Fibroblast of lung (primary cell): ENCODE data around the gene ARHGDIA. TPM values are rescaled to one million over a fixed set of nuclear protein-coding genes. Genes with fewer than 3 reads are reported as not detected.

Source experiments
- DNase-seq, 2 donors: peaks; one replicate each; pipeline versions ENCODE4 v3.0.0 to v3.0.0-alpha.2; 2010; ENCODE audit warnings: low read depth in 2 of 2
- H2AFZ ChIP-seq: 2 replicates; pipeline ENCODE4 v1.5.1; 2012; ENCODE audit warnings: low read length, control low read depth, inconsistent platforms
- H3K27ac ChIP-seq: 2 replicates; pipeline ENCODE4 v1.5.1; 2011; ENCODE audit warnings: low read length, control low read depth; ENCODE audit not compliant: insufficient read depth
- H3K27me3 ChIP-seq: 2 replicates; pipeline ENCODE4 v1.5.1; 2011; ENCODE audit warnings: mild to moderate bottlenecking, low read length; ENCODE audit not compliant: control insufficient read depth, insufficient read depth
- H3K36me3 ChIP-seq: 2 replicates; pipeline ENCODE4 v1.5.1; 2011; ENCODE audit warnings: low read length; ENCODE audit not compliant: control insufficient read depth, insufficient read depth
- H3K4me1 ChIP-seq: 2 replicates; pipeline ENCODE4 v1.5.1; 2011; ENCODE audit warnings: low read length; ENCODE audit not compliant: control insufficient read depth, insufficient read depth; ENCODE audit errors: extremely low read depth
- H3K4me2 ChIP-seq: 2 replicates; pipeline ENCODE4 v1.5.1; 2011; ENCODE audit warnings: low read length, control low read depth; ENCODE audit not compliant: insufficient read depth; ENCODE audit errors: extremely low read depth
- H3K4me3 ChIP-seq, 4 experiments: fragments of 200-600 bp in 1 of 4; sonication (generic) in 1 of 4; replicated peaks in 1 of 4; 2 replicates each; pipeline ENCODE4 v1.5.1; 2011 to 2016; ENCODE audit warnings: low read length in 4 of 4, low read depth in 3 of 4, mild to moderate bottlenecking in 3 of 4, control low read depth in 2 of 4, inconsistent platforms in 1 of 4, mixed read lengths in 1 of 4; ENCODE audit not compliant: insufficient read depth in 1 of 4; ENCODE audit errors: control extremely low read depth in 1 of 4
- H3K79me2 ChIP-seq: 2 replicates; pipeline ENCODE4 v1.5.1; 2012; ENCODE audit warnings: mild to moderate bottlenecking, low read length, inconsistent platforms; ENCODE audit not compliant: control insufficient read depth, insufficient read depth
- H3K9ac ChIP-seq: 2 replicates; pipeline ENCODE4 v1.5.1; 2011; ENCODE audit warnings: mild to moderate bottlenecking, low read length, control low read depth; ENCODE audit not compliant: insufficient read depth
- H3K9me3 ChIP-seq: 2 replicates; pipeline ENCODE4 v1.5.1; 2012; ENCODE audit warnings: low read depth, low read length; ENCODE audit not compliant: control insufficient read depth, insufficient read depth
- H4K20me1 ChIP-seq: 2 replicates; pipeline ENCODE4 v1.5.1; 2011; ENCODE audit warnings: low read length; ENCODE audit not compliant: control insufficient read depth, insufficient read depth; ENCODE audit errors: extremely low read depth
- EZH2 ChIP-seq: IDR thresholded peaks from 2 replicates; pipeline ENCODE4 v1.5.1; 2012; ENCODE audit warnings: low read length, control low read depth, mild to moderate bottlenecking; ENCODE audit errors: missing control alignments
- polyA plus RNA-seq, 2 donors: library from polyadenylated mRNA; depleted of rRNA in 1 of 2; stranded (reverse) in 1 of 2; unstranded in 1 of 2; fragments of >200 nt; gene quantifications; 2 replicates each; pipeline ENCODE4 v1.2.1, GENCODE V29; 2011 to 2012; ENCODE audit warnings: missing spikeins in 1 of 2
- total RNA-seq: library from RNA; depleted of rRNA; stranded (reverse); fragments of >200 nt; gene quantifications from 2 replicates; pipeline ENCODE4 v1.2.1, GENCODE V29; 2014
- TF ChIP-seq, protein P1 (sequence below), 2 donors: IDR thresholded peaks in 1 of 2; conservative IDR thresholded peaks in 1 of 2; 1 replicate in 1 of 2; 2 replicates in 1 of 2; pipeline ENCODE4 v1.5.1; 2011 to 2012; ENCODE audit warnings: low read length in 2 of 2, control low read depth in 1 of 2, inconsistent platforms in 1 of 2, low read depth in 1 of 2, mild to moderate bottlenecking in 1 of 2

The ARHGDIA gene
- total and polyA plus RNA-seq, 2 donors (not counting 1 experiment from before 2014, with no cell fraction given): 95.0 to 164 TPM

DNA sequence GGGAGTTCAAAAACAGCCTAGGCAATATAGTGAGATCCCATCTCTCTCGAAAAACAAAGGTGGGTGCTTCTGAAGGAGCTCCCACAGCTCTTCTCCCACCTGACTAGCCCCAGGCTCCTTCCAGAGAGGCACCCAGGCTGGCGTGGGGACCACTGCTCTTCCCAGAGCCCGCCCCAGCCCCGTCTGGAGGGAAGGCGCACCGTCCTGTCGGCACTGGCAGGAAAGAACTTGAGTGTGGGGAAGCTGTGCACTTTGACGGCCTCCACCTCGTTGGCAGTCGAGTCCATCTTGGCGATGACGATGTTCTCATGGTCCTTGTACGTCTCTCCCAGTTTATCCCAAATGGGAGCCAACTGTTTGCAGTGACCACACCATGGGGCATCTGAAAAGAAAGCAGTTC, 25.8 kb downstream of the ARHGDIA start:
- no peaks in the 10 kb centered on the region for H3K4me1 ChIP-seq
- H3K27me3 ChIP-seq: no peaks in the 10 kb centered on the region
- no peak overlapping the region for H3K4me3 ChIP-seq
- no peak overlapping the region for H3K9ac ChIP-seq
- H3K4me2 ChIP-seq: no peak overlapping the region
- H3K9me3 ChIP-seq: no peaks in the 10 kb centered on the region
- peaks cover 48% of the 10 kb centered on the region for H3K36me3 ChIP-seq
- no peak for DNase-seq
- no peak for TF ChIP-seq EZH2
- TF ChIP-seq, protein P1, sequence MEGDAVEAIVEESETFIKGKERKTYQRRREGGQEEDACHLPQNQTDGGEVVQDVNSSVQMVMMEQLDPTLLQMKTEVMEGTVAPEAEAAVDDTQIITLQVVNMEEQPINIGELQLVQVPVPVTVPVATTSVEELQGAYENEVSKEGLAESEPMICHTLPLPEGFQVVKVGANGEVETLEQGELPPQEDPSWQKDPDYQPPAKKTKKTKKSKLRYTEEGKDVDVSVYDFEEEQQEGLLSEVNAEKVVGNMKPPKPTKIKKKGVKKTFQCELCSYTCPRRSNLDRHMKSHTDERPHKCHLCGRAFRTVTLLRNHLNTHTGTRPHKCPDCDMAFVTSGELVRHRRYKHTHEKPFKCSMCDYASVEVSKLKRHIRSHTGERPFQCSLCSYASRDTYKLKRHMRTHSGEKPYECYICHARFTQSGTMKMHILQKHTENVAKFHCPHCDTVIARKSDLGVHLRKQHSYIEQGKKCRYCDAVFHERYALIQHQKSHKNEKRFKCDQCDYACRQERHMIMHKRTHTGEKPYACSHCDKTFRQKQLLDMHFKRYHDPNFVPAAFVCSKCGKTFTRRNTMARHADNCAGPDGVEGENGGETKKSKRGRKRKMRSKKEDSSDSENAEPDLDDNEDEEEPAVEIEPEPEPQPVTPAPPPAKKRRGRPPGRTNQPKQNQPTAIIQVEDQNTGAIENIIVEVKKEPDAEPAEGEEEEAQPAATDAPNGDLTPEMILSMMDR (conservative IDR thresholded peaks at IDR 0.05 in 1 of 2, IDR thresholded peaks at IDR 0.05 in 1 of 2; ENCODE audit: low read depth in 1 of 2, low read length in 2 of 2): no peak
- no peaks in the 10 kb centered on the region for H3K79me2 ChIP-seq
- no peak overlapping the region for H3K27ac ChIP-seq
- no peaks in the 10 kb centered on the region for H4K20me1 ChIP-seq
- H2AFZ ChIP-seq: no peak overlapping the region

DNA sequence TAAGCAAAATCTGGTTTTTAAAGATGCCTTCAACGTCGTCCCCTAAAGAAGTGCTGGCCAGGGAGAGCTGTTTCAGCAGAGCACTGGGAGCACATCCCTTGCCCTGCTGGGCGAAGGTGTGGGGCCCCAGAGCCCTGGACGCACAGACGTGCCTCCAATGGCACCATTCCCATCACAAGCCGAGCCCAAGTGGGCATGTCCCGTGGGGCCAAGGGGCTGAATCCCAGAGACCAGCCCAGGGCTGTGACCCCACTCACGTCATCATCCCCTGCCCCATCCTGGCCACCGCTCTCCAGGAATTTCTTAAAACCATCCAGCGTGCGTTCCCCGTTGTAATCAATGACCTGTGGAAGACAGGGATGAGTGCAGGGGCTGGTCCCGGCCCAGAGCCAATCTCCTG, 26.2 kb downstream of the ARHGDIA start:
- Histone ChIP-seq H3K4me3 (no peak overlapping the region), H3K79me2 (no peaks in the 10 kb centered on the region), H2AFZ (no peak overlapping the region), H3K9me3 (no peaks in the 10 kb centered on the region), H3K36me3 (peaks cover 47% of the 10 kb centered on the region), H3K4me1 (no peaks in the 10 kb centered on the region), H3K9ac (no peak overlapping the region), H3K4me2 (no peak overlapping the region), H3K27me3 (no peaks in the 10 kb centered on the region), H3K27ac (no peak overlapping the region), H4K20me1 (no peaks in the 10 kb centered on the region)
- TF ChIP-seq, protein P1 (conservative IDR thresholded peaks at IDR 0.05 in 1 of 2, IDR thresholded peaks at IDR 0.05 in 1 of 2; ENCODE audit: low read depth in 1 of 2, low read length in 2 of 2): no peak
- TF ChIP-seq EZH2: no peak
- no peak for DNase-seq

DNA sequence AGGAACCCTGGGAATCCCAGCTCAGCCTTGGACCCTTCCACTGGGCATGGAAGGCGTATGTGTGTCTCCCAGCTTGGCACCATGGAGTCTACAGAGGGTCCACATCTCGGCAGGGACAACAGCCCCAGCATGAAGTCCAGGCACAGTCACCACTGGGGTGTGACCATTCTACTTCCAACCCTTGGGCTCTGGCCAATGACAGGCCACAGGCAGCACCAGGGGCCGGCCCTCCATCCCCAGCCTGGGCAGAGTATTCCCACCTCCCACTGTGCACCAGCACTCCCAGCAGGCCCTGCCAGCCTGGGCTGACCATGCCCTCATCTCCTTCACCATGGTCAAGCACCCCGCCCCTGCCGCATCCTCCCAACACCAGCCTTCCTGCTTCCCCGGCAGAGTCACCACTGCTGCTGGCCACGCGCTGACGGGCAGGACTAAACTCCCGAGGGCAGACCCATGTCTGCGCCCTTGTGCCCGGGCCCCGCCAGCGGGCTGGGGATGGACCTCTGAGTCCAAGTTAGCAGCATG, 26.7 kb downstream of the ARHGDIA start:
- H3K36me3 ChIP-seq: peaks cover 45% of the 10 kb centered on the region
- TF ChIP-seq, protein P1 (conservative IDR thresholded peaks at IDR 0.05 in 1 of 2, IDR thresholded peaks at IDR 0.05 in 1 of 2; ENCODE audit: low read depth in 1 of 2, low read length in 2 of 2): no peak
- TF ChIP-seq EZH2: no peak
- H3K27me3 ChIP-seq: no peaks in the 10 kb centered on the region
- H3K4me2 ChIP-seq: no peak overlapping the region
- H3K27ac ChIP-seq: no peak overlapping the region
- no peaks in the 10 kb centered on the region for H3K79me2 ChIP-seq
- H4K20me1 ChIP-seq: no peaks in the 10 kb centered on the region
- no peak for DNase-seq
- H3K4me1 ChIP-seq: no peaks in the 10 kb centered on the region
- H3K4me3 ChIP-seq: no peak overlapping the region
- H2AFZ ChIP-seq: no peak overlapping the region
- H3K9ac ChIP-seq: no peak overlapping the region
- H3K9me3 ChIP-seq: no peaks in the 10 kb centered on the region
